Uterus (tissue), 4 donors: ENCODE measurements around the gene DCDC2. TPM values are rescaled to one million over a fixed set of nuclear protein-coding genes. Genes with fewer than 3 reads are reported as not detected.

Experiments used
- DNase-seq, 2 donors: peaks; one replicate each; pipeline ENCODE4 v3.0.0-alpha.2; 2019 to 2020
- H3K27ac ChIP-seq, 2 donors: fragments of 200-600 bp; sonication (generic); 1 replicate in 1 of 2; 2 replicates in 1 of 2; pipeline ENCODE4 v1.5.1; 2016 to 2018
- H3K27me3 ChIP-seq, 2 donors: fragments of 200-600 bp; sonication (generic); one replicate each; pipeline ENCODE4 v1.5.1; 2018 to 2019; ENCODE audit warnings: control low read depth in 1 of 2
- H3K36me3 ChIP-seq, 2 donors: fragments of 200-600 bp; sonication (generic); one replicate each; pipeline ENCODE4 v1.5.1; 2019; ENCODE audit warnings: control low read depth in 1 of 2
- H3K4me1 ChIP-seq, 2 donors: fragments of 200-600 bp; sonication (generic); one replicate each; pipeline ENCODE4 v1.5.1; 2018 to 2019; ENCODE audit warnings: control low read depth in 1 of 2
- H3K4me3 ChIP-seq, 2 donors: fragments of 200-600 bp; sonication (generic); 1 replicate in 1 of 2; 2 replicates in 1 of 2; pipeline ENCODE4 v1.5.1; 2018 to 2019; ENCODE audit warnings: mild to moderate bottlenecking in 1 of 2
- H3K9me3 ChIP-seq, 2 donors: fragments of 200-600 bp; sonication (generic); one replicate each; pipeline ENCODE4 v1.5.1; 2019; ENCODE audit warnings: control low read depth in 1 of 2
- CTCF ChIP-seq, 4 experiments: fragments of 200-600 bp in 2 of 4; fragments of 450-650 bp in 2 of 4; sonication (generic) in 2 of 4; IDR thresholded peaks; one replicate each; pipeline ENCODE4 v1.5.1; 2016 to 2019; ENCODE audit warnings: antibody characterized with exemption in 4 of 4, mild to moderate bottlenecking in 2 of 4, moderate library complexity in 1 of 4
- POLR2A ChIP-seq, 2 donors: fragments of 450-650 bp; IDR thresholded peaks; one replicate each; pipeline ENCODE4 v1.6.1; 2016; ENCODE audit warnings: antibody characterized with exemption in 2 of 2, mild to moderate bottlenecking in 1 of 2, moderate library complexity in 1 of 2
- intact Hi-C: fragments of 100-400 bp; cut with DNase I; formaldehyde crosslinking; loops from one replicate; pipeline ENCODE4 v1.15.1; 2023; ENCODE audit warnings: low total_unique reads
- total RNA-seq, 4 donors: library from RNA; depleted of rRNA in 3 of 4; stranded (reverse); fragments of >200 nt in 3 of 4; gene quantifications; one replicate each; pipeline versions ENCODE4 v1.1.0 to v1.2.4, GENCODE V29; 2014 to 2023
- donor health status: DM: yes; HTN: yes; CAD: no.

Gene DCDC2
- total RNA-seq, 4 donors from 2014 or later, result 1.0 to 7.4 TPM; not detected in 2

- H3K36me3 ChIP-seq, result no peaks in the 10 kb centered on the region
- intact Hi-C loops, result no loop called here
- DNase-seq, result no peak
- H3K4me1 ChIP-seq, result no peaks in the 10 kb centered on the region
- no peaks in the 10 kb centered on the region for H3K9me3 ChIP-seq
- no peak overlapping the region for H3K27ac ChIP-seq
- no peaks in the 10 kb centered on the region for H3K27me3 ChIP-seq
- H3K4me3 ChIP-seq, result no peak overlapping the region
- no peak for TF ChIP-seq POLR2A (IDR thresholded peaks at IDR 0.05)
- TF ChIP-seq CTCF (IDR thresholded peaks at IDR 0.05), result no peak
Measured at GRCh38 chr6:24139639-24140038, 218.2 kb downstream of the DCDC2 start.

- Histone ChIP-seq H3K4me3 (no peak overlapping the region), H3K27me3 (no peaks in the 10 kb centered on the region), H3K9me3 (no peaks in the 10 kb centered on the region), H3K27ac (no peak overlapping the region), H3K36me3 (no peaks in the 10 kb centered on the region), H3K4me1 (no peaks in the 10 kb centered on the region)
- TF ChIP-seq POLR2A (IDR thresholded peaks at IDR 0.05) (no peak), CTCF (IDR thresholded peaks at IDR 0.05) (no peak)
- no peak for DNase-seq
- intact Hi-C loops, result no loop called here
Measured at GRCh38 chr6:24139080-24139479, 218.8 kb downstream of the DCDC2 start.

GRCh38 chr6:24131751-24132150, 226.1 kb downstream of the DCDC2 start:
- Histone ChIP-seq H3K27ac (no peak overlapping the region), H3K36me3 (no peaks in the 10 kb centered on the region), H3K4me1 (no peaks in the 10 kb centered on the region), H3K9me3 (no peaks in the 10 kb centered on the region), H3K27me3 (no peaks in the 10 kb centered on the region), H3K4me3 (no peak overlapping the region)
- no peak for DNase-seq
- intact Hi-C loops, result no loop called here
- TF ChIP-seq POLR2A (IDR thresholded peaks at IDR 0.05) (no peak), CTCF (IDR thresholded peaks at IDR 0.05) (no peak)

GRCh38 chr6:24127316-24127715, 230.5 kb downstream of the DCDC2 start:
- DNase-seq, result no peak
- TF ChIP-seq CTCF (IDR thresholded peaks at IDR 0.05) (no peak), POLR2A (IDR thresholded peaks at IDR 0.05) (no peak)
- Histone ChIP-seq H3K36me3 (no peaks in the 10 kb centered on the region), H3K9me3 (no peaks in the 10 kb centered on the region), H3K27ac (no peak overlapping the region), H3K4me3 (no peak overlapping the region), H3K4me1 (no peaks in the 10 kb centered on the region), H3K27me3 (no peaks in the 10 kb centered on the region)
- intact Hi-C loops, result no loop called here

- Histone ChIP-seq H3K4me3 (no peak overlapping the region), H3K9me3 (no peaks in the 10 kb centered on the region), H3K36me3 (no peaks in the 10 kb centered on the region), H3K27me3 (no peaks in the 10 kb centered on the region), H3K4me1 (no peaks in the 10 kb centered on the region), H3K27ac (no peak overlapping the region)
- no peak for DNase-seq
- intact Hi-C loops, result no loop called here
- TF ChIP-seq POLR2A (IDR thresholded peaks at IDR 0.05), result no peak
- no peak for TF ChIP-seq CTCF (IDR thresholded peaks at IDR 0.05)
Measured at GRCh38 chr6:24126586-24127192, 231.2 kb downstream of the DCDC2 start.
